Stimulated activated CD4-positive, alpha-beta T cell treated with anti-CD3 and anti-CD28 coated beads, Interleukin-1b, Interleukin-23, amount 100 ng/mL, for 24 hours (primary cell): ENCODE measurements around the gene CREB5.
"Not testable (repeated sequence)": the region's sequence is repeated elsewhere in the genome, so short reads cannot be mapped to it uniquely, and the experiment has no call there.

Source experiments
- DNase-seq, 4 experiments: peaks; one replicate each; pipeline ENCODE4 v3.0.0-alpha.2; 2020; ENCODE audit warnings: low read depth in 4 of 4, low spot score in 1 of 4

CREB5 gene

GRCh38 chr7:28768577-28769147 is 356.3 kb downstream of the CREB5 start:
- no peak for DNase-seq

GRCh38 chr7:28771906-28772622 is 359.7 kb downstream of the CREB5 start:
- no peak for DNase-seq

GRCh38 chr7:28773423-28774145 is 361.3 kb downstream of the CREB5 start:
- no peak for DNase-seq

- no peak for DNase-seq
Observed at GRCh38 chr7:28774261-28774988, 362.1 kb downstream of the CREB5 start.

- no peak for DNase-seq
Observed at GRCh38 chr7:28776463-28777157, 364.3 kb downstream of the CREB5 start.

- DNase-seq, result no peak
Observed at GRCh38 chr7:28778786-28779185, 366.5 kb downstream of the CREB5 start.

- DNase-seq, result no peak
Observed at GRCh38 chr7:28779954-28780353, 367.6 kb downstream of the CREB5 start.

- DNase-seq, result no peak
Observed at GRCh38 chr7:28782362-28782761, 370.0 kb downstream of the CREB5 start.

- no peak for DNase-seq
Observed at GRCh38 chr7:28784171-28784902, 372.0 kb downstream of the CREB5 start.

- no peak for DNase-seq
Observed at GRCh38 chr7:28785041-28785995, 373.0 kb downstream of the CREB5 start.

- DNase-seq, result not testable (repeated sequence)
Observed at GRCh38 chr7:28786156-28786555, 373.8 kb downstream of the CREB5 start.

GRCh38 chr7:28787106-28787505 is 374.8 kb downstream of the CREB5 start:
- no peak for DNase-seq

- DNase-seq, result no peak
Observed at GRCh38 chr7:28790467-28790866, 378.1 kb downstream of the CREB5 start.

GRCh38 chr7:28792858-28793257 is 380.5 kb downstream of the CREB5 start:
- no peak for DNase-seq

GRCh38 chr7:28793381-28794085 is 381.2 kb downstream of the CREB5 start:
- no peak for DNase-seq

- DNase-seq, result no peak
Observed at GRCh38 chr7:28798274-28798673, 386.0 kb downstream of the CREB5 start.

- DNase-seq, result no peak
Observed at GRCh38 chr7:28799619-28800018, 387.3 kb downstream of the CREB5 start.

- no peak for DNase-seq
Observed at GRCh38 chr7:28800150-28800549, 387.8 kb downstream of the CREB5 start.

- DNase-seq, result no peak
Observed at GRCh38 chr7:28802450-28802849, 390.1 kb downstream of the CREB5 start.
